ENCODE data around the gene PSMA8. TPM values are rescaled to one million over a fixed set of nuclear protein-coding genes. Genes with fewer than 3 reads are reported as not detected.
"Not testable (repeated sequence)": the region's sequence is repeated elsewhere in the genome, so short reads cannot be mapped to it uniquely, and the experiment has no call there.

Gene PSMA8
- total RNA-seq, 1 donor from 2014 or later: not detected

DNA sequence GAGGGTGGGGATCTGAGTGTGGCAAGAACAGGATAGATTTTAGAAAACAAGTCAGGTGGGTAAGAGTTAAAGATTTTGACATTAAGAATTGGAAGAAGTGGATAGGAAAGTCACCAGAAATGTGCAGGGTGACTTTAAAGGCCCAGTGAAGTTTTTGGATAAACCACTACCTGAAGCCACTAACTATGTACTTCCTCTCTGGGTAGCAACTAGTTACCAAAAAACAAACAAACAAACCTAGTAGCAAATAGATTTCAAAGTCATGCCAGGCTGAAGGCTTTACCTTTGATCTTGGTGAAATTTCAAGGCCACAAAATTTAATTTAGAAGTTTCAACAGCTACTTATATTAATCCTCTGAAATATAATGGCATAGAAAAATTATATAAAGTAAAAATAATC, 42.5 kb downstream of the PSMA8 start:
- DNase-seq: no peak

DNA sequence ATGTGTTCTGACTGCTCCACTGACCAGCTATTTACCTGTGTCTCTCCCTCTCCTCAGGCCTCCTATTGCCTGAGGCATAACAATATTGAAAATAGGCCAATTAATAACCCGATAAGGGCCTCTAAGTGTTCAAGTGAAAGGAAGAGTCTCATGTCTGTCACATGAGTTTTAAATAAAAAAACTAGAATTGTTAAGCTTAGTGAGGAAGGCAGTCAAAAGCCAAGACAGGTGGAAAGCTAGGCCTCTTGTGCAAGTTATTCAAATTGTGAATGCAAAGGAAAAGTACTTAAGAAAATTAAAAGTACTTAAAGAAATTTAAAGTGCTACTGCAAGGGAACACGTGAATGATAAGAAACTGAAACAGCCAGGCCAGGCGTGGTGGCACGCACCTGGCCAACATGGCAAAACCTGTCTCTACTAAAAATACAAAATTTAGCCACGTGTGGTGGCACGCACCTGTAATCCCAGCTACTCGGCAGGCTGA, 47.7 kb downstream of the PSMA8 start:
- no peak for DNase-seq

DNA sequence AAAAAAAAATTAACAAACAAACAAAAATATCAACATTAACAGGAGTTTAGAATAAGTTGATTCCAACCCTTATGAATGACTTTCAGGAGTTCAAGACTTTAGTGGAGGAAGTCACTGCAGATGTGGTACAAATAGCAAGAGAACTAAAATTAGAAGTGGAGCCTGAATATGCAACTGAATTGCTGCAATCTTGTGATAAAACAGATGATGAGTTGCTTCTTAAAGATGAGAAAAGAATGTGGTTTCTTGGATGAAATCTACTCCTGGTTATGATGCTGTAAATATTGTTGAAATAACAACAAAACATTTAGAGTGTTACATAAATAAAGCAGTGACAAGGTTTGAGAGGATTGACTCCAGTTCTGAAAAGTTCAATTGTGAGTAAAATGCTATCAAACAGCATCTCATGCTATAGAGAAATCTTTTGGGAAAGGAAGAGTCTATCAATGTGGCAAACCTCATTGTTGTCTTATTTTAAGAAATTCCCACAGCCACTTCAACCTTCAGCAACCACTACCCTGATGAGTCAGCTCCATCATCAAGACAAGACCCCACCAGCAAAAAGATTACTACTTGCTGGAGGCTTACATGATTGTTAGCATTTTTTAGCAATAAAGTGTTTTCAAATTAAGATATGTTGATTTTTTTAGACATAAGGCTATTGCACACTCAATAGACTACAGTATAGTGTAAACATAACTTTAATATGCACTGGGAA, 49.9 kb downstream of the PSMA8 start:
- DNase-seq: no peak

DNA sequence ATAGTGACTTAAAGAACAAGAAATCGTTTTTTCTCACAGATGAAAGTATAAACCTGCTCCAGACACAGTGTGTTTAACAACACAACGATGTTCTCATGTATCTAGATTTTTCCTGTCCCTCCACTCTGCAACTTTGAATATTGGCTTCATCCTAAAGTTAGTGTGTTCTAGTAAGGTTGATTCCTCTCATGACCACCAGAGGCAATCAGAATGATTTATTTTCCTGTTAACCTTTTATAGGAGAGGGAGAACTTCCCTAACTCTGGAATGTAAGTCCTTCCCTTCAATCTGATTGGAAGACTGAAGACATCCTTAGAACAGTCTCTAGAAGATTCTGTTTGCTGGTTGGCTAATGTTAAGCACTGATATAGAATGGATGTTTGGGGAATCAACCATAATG, 51.6 kb downstream of the PSMA8 start:
- no peak for DNase-seq

DNA sequence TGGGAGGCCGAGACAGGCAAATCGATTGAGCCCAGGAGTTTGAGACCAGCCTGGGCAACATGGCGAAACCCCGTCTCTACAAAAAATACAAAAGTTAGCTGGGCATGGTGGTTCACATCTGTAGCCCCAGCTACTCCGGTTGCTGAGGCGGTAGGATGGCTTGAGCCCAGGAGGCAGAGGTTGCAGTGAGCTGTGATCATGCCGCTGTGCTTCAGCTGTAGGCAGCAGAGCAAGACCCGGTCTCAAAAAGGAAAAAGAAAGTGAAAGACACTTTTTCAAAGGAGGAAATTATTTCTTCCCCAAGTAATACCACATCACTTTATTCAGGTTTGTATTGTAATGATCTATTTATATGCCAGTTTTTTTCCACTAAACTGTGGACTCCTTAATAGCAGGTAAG, 56.8 kb downstream of the PSMA8 start:
- no peak for DNase-seq

DNA sequence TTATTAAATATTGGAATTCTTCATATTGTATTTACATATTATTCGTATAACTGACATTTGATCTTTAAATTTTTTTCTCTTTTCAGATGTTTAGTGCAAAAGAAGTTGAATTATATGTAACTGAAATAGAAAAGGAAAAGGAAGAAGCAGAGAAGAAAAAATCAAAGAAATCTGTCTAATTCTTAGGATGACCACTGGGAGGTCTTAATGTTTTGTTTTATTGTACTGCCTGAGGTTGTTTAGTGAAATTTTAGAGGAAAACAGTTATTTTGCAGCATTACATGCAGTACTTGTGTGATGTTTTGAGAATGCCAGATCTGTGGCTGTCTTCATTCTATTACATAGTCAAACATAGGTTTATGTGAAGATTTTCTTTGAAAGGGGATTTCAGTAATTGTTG, 58.6 kb downstream of the PSMA8 start:
- no peak for DNase-seq

DNA sequence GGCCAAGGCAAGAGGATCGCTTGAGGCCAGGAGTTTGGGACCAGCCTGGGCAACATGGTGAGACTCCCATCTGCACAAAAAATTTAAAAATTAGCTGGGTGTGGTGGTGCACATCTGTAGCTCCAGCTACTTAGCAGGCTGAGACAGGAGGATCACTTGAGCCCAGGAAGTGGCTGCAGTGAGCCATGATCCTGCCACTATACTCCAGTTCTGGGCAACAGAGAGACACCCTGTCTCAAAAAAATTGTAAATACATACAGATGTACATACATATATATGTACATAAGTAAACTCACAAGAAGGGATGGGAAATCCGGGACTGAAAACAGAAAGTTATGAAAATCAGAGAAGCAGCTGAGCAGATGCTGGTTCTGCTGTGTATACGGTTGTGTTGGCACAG, 62.9 kb downstream of the PSMA8 start:
- DNase-seq: no peak

DNA sequence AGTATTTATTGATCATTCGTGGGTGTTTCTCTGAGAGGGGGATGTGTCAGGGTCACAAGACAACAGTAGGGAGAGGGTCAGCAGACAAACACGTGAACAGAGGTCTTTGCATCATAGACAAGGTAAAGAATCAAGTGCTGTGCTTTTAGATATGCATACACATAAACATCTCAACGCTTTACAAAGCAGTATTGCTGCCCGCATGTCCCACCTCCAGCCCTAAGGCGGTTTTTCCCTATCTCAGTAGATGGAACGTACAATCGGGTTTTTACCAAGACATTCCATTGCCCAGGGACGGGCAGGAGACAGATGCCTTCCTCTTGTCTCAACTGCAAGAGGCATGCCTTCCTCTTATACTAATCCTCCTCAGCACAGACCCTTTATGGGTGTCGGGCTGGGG, 68.3 kb downstream of the PSMA8 start:
- not testable (repeated sequence) for DNase-seq

DNA sequence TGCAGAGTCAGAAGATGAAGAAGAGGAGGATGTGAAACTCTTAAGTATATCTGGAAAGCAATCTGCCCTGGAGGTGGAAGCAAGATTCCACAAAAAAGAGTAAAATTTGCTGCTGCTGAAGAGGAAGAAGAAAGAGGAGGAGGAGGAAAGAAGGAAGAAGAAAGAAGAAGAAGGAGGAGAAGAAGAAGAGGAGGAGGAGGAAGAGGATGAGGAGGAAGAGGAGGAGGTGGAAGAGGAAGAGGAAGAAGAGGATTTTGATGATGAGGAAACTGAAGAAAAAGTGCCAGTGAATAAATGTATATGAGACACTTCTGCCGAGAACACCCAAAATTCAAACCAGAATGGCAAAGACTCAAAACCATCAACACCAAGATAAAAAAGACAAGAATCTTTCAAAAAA, 71.6 kb downstream of the PSMA8 start:
- DNase-seq: no peak

DNA sequence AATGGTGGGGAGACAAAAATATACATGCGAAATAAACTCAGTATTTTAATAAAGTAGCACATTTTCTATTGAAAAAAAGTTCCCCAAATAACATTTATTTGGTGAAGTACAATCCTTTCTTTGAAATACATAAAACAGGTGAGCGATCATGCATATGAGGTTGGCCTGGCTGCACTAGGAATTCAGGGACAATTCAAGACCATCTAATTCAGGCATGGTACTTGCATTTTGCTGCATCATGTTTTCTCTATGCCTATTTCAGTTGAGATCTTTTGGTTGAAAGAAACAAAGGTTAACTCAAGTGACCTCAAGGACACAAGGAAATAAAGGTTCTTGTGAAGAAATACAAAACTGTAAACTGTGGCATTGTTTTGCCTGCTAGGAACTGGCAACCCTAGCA, 72.8 kb downstream of the PSMA8 start:
- no peak for DNase-seq

DNA sequence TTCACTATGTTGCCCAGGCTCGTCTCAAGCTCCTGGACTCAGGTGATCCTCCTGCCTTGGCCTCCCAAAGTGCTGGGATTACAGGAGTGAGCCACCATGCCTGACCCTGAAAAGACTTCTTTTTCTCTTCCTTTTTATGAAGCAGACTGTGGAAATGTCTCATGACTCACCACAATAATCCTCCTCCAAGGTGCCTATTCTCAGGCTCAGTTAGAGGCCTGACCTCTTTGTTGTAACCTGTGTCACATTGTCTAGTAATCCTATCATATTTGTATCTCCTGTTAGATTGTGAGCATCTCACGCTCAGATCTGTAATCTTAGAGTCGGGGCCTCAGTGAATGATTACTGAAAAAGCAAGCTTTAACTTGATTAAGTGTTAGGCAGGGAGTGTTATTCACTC, 74.3 kb downstream of the PSMA8 start:
- DNase-seq: no peak

DNA sequence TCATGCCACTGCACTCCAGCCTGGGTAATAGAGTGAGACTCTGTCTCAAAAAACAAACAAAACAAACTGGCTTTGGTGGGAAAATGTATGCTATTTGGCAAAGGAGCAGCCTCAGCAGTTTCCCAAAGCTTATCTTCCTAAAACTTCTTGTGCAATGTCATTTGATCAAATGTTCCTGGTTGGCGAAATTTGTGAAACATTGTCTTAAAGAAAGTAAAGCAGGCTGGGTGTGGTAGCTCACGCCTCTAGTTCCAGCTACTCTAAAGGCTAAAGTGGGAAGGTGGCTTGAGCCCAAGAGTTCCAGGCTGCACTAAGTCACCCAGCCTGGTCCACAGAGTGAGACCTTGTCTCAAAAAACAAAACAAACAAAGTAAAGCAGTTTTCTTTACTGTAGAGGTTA, 75.3 kb downstream of the PSMA8 start:
- DNase-seq: no peak

DNA sequence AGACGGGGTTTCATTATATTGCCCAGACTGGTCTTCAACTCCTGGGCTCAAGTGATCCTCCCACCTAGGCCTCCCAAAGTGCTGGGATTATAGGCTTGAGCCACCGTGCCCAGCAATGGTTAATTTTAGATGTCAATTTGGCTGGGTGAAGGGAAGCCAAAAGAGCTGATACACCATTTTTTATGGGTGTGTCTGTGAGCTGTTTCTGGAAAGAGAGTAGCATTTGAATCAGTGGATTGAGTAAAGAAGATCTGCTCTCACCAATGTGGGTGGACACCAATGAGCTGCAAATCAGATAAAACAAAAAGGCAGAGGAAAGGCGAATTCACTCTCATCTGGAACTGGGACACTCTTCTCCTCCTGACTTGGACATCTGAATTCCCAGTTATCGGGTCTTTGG, 76.5 kb downstream of the PSMA8 start:
- no peak for DNase-seq

DNA sequence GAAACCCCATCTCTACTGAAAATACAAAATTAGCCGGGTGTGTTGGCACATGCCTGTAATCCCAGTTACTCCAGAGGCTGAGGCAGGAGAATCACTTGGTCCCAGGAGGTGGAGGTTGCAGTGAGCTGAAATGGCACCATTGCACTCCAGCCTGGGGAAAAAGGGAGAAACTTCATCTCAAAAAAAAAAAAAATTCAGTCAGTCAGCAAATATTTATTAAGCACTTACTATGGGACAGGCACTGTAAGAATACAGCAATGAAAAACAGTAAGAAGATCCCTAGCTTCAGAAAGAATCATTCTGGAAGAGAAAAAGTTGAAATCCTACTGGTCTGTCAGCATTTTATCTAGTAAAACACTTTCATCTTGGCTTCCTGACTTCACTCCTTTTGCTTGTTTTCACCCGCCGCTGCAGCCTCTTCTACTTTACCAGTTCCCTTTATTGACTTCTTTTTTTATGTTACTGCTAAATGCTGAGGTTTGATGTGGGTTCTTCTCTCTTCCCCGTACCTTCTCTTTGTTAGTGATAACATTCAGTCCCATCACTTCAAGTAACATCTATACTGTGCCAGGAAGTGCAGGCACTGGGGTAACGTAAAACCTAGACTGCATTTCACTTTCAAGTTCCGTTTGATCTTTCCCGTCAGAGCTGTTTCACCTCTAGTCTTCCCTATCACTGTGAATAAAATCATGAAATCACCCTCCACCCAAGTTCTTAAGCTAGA, 81.7 kb downstream of the PSMA8 start:
- DNase-seq: no peak

DNA sequence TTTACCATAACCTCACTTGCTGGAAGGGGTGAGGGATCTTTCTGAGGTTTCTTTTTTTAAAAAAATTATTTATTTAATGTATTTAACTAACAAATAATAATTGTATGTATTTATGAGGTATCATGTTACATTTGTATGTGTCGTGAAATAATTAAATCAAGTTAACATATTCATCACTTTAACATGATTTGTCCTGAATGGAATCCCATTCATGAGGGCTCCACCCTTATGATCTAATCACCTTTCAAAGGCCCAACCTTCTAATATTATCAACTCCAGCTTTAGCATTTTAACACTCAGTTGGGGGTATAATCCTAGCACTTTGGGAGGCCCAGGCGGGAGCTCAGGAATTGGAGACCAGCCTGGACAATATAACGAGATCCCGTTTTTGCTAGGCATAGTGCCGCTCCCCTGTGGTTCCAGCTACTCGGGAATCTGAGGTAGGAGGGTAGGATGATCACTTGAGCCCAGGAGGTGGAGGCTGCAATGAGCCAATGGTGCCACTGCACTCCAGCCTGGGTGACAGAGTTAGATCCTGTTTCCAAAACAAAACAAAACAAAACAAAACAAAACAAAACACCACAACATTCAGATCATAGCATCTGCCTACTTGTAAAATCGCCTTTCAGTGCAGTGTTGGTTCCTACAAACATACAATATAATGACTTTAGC, 91.5 kb downstream of the PSMA8 start:
- DNase-seq: no peak

DNA sequence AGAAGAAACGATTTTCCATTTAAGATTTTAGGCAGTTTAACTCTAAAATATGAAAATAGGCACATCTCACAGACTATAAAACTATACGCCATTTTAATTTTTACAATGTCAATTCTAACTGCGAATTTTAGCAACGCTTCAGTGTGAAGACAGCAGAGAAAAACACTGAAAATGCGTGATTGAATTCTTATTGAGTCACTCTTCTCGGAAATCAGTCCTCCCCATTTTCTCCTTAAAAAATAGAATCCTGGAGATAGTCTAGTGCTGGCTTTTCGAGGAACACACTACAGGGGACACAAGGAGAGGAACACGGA, 92.2 kb downstream of the PSMA8 start:
- DNase-seq: no peak

DNA sequence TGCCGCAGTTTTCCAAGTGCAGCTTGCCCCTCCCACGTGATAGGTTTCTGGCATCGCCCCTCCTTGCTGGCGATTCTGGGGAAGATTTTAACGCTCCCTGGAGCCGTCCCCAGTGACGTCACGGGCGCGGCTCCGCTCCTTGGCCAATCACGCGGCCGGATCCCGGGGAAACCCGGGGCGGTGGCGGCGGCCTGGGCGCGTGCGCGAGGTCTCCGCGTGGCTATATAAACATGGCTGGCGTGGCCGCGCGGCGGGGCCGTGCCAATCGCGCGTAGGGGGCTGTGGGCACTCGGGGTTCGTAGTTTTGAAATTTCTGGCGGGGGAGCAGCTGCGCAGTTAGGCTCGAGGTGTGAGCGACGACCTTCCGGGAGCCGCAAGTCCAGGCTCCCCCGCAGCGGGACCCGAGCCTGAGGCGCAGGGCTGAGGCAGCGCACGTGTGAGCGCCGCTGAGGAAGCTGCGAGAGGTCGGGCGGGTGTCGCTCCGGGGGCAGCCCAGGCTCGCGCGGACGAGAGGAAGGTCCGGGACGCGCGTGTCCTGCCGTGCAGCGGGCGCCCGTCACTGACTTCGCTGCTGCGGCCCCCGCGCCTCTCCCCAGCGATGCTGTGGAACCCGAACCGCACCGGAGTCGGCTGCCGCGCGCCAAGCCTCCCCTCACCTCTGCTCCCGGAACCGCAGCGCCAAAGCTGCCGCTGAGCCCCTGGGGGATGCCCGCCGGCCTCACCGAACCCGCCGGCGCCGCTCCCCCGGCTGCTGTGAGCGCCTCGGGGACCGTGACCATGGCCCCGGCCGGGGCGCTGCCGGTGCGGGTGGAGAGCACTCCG, 92.8 kb downstream of the PSMA8 start, which contains the start of gene TAF4B:
Gene TAF4B (plus strand): TSS at position 217 of the 822 bp plus-strand sequence. CDS start 489 bp downstream, at position 706.
- peak; percentile 97 for DNase-seq

DNA sequence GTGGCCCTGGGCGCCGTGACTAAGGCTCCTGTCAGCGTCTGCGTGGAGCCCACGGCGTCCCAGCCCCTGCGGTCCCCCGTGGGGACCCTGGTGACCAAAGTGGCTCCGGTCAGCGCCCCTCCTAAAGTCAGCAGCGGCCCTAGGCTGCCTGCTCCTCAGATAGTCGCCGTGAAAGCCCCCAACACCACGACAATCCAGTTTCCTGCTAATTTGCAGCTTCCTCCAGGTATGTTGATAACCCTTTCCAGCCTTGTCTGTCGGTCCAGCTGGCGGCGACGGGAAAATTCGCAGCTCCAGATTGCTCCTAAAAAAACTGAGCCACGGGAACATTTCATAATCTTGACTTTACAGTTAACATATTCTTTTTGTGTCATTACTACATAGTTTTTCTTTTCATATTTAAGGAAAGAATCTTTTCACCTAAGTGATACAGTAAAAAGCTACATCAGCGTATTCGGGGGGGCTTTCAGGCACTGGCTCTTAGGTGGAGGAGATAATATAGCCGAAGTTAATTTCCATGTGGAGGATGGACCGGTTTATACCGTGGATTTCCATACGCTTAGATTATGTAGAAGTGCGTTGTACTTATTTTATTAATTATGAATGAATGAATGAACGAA, 93.5 kb downstream of the PSMA8 start:
- DNase-seq: peak; percentile 9

DNA sequence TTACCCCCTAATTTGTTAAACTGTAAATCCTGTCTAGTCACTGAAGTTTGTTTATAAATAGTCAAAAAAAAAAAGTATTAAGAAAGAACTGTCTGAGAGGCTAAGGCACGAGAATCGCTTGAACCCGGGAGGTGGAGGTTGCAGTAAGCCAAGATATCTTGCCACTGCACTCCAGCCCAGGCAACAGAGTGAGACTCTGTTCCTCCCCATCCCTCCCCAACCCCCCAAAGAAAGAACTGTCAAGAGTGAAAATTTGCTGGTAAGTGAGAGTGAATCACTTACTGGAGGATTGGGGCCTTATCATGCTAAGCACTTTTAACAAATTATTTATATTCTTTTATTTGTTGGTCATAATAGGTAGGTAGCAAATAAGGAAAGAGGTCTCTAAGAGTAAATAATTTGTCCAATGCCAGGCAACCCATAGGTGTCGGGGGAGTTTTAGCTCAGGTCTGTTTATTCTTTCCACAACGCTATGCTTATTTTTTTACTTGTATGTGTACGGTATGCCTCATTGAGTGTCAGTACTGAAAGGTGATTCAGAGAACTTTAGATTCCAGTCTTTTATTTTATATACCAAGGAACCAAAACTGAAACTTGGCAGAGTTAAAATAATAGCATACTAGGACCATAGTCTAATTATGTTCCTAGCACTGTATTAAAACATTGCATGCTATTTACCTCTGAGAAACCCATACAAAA, 95.0 kb downstream of the PSMA8 start:
- no peak for DNase-seq

DNA sequence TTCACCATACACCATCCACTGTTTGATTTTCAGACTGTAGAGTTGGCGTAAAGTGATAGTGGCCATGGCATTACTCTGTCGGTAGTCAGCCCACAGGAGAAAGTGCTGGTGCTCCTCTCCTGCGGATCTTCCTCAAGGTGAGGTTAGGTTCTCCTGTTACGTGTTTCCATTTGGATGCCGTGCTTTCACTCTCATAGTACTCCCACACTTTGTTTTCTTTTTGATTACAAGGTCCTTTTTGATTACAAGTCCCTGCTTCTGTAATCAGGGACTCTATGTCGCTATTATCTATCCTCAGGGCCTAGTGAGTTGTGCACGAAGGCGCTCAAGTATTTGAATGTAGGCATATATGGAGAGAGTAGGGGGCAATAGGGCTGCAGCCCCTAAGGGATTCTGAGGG, 96.8 kb downstream of the PSMA8 start:
- no peak for DNase-seq

DNA sequence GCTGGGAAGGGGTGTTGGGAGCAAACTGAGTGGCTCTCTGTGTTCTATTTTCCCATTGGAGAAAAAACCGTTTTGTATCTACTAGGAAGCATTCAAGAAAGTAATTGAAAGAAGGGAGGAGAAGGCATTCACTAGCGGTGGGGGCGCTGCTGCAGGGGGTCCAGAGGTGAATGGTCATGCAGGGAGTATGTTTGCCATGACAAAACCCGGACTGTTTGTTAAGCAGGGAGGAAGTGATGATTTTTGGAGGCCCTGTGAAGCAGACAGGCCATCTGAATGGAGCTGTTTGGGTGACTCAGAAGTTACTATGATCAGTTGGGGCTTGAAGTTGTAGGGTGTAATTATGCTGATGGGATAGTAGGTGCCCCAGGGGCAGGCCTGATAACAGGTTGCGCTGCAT, 99.5 kb downstream of the PSMA8 start:
- DNase-seq: no peak
